ENCODE measurements around the gene PDLIM1.

DNA sequence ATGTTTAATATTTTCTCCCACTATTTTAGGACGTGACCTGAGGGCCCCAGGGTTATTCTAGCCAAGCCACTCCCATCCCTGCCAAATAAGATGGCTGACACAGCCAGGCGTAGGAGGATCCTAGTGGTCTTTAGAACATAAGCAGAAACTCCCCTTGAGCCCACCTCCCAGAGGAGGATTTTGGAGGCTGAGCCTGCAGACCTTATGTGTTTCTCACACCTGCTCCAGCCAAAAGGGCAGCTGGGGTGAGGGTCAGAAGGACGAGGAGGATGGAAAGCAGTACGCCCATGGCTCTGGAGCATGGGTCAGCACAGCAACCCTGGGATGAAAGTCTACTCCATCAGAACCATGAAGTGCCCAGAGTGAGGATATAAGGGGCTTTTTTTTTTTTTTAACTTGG, 39.9 kb downstream of the PDLIM1 start:
- TF ChIP-seq SMC3 (IDR thresholded peaks at IDR 0.05; ENCODE audit: low read depth, low read length) (no peak), POLR2AphosphoS5 (IDR thresholded peaks at IDR 0.05; ENCODE audit: low read depth, low read length) (no peak)
- TF ChIP-seq, protein P1, sequence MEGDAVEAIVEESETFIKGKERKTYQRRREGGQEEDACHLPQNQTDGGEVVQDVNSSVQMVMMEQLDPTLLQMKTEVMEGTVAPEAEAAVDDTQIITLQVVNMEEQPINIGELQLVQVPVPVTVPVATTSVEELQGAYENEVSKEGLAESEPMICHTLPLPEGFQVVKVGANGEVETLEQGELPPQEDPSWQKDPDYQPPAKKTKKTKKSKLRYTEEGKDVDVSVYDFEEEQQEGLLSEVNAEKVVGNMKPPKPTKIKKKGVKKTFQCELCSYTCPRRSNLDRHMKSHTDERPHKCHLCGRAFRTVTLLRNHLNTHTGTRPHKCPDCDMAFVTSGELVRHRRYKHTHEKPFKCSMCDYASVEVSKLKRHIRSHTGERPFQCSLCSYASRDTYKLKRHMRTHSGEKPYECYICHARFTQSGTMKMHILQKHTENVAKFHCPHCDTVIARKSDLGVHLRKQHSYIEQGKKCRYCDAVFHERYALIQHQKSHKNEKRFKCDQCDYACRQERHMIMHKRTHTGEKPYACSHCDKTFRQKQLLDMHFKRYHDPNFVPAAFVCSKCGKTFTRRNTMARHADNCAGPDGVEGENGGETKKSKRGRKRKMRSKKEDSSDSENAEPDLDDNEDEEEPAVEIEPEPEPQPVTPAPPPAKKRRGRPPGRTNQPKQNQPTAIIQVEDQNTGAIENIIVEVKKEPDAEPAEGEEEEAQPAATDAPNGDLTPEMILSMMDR (IDR thresholded peaks at IDR 0.05) = no peak
- TF ChIP-seq, protein P2, sequence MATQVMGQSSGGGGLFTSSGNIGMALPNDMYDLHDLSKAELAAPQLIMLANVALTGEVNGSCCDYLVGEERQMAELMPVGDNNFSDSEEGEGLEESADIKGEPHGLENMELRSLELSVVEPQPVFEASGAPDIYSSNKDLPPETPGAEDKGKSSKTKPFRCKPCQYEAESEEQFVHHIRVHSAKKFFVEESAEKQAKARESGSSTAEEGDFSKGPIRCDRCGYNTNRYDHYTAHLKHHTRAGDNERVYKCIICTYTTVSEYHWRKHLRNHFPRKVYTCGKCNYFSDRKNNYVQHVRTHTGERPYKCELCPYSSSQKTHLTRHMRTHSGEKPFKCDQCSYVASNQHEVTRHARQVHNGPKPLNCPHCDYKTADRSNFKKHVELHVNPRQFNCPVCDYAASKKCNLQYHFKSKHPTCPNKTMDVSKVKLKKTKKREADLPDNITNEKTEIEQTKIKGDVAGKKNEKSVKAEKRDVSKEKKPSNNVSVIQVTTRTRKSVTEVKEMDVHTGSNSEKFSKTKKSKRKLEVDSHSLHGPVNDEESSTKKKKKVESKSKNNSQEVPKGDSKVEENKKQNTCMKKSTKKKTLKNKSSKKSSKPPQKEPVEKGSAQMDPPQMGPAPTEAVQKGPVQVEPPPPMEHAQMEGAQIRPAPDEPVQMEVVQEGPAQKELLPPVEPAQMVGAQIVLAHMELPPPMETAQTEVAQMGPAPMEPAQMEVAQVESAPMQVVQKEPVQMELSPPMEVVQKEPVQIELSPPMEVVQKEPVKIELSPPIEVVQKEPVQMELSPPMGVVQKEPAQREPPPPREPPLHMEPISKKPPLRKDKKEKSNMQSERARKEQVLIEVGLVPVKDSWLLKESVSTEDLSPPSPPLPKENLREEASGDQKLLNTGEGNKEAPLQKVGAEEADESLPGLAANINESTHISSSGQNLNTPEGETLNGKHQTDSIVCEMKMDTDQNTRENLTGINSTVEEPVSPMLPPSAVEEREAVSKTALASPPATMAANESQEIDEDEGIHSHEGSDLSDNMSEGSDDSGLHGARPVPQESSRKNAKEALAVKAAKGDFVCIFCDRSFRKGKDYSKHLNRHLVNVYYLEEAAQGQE (IDR thresholded peaks at IDR 0.05; ENCODE audit: low read depth, low read length) = no peak

All from SK-N-SH (cell line).